Measurements from ENCODE around the gene DGLUCY.

DNA sequence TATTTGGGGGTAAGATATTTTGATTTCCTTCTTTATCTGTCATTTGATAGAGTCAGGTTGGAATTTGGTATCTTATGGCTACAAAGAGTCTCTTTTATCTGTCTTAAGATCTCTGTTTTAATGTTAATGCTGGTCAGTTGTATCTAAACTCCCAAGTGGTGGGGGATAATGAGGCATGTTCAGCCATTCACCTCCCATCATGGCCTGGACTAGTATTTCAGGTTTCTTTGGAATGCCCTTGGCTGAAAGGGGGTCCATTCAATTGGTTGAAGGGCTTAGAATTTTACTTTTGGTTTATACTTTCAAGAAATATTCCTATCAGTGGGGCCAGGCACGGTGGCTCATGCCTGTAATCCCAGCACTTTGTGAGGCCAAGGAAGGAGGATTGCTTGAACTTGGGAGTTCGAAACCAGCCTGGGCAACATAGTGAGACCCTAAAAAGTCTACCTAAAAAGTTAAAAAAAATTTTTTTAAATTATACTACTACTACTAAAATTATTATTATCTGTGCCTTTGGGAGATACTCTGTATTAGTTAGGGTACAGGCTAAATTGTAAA, 4.7 kb downstream of the DGLUCY start:
- TF ChIP-seq, protein P1, sequence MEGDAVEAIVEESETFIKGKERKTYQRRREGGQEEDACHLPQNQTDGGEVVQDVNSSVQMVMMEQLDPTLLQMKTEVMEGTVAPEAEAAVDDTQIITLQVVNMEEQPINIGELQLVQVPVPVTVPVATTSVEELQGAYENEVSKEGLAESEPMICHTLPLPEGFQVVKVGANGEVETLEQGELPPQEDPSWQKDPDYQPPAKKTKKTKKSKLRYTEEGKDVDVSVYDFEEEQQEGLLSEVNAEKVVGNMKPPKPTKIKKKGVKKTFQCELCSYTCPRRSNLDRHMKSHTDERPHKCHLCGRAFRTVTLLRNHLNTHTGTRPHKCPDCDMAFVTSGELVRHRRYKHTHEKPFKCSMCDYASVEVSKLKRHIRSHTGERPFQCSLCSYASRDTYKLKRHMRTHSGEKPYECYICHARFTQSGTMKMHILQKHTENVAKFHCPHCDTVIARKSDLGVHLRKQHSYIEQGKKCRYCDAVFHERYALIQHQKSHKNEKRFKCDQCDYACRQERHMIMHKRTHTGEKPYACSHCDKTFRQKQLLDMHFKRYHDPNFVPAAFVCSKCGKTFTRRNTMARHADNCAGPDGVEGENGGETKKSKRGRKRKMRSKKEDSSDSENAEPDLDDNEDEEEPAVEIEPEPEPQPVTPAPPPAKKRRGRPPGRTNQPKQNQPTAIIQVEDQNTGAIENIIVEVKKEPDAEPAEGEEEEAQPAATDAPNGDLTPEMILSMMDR (IDR thresholded peaks at IDR 0.05): no peak
- TF ChIP-seq POLR2A (IDR thresholded peaks at IDR 0.05): no peak
- no peak for TF ChIP-seq POLR2AphosphoS5 (IDR thresholded peaks at IDR 0.05)

Data from prostate gland (tissue), 2 donors.